Skeletal muscle satellite cell (primary cell): Measurements from ENCODE around the gene GPC1.

Experiments used
- H3K27me3 ChIP-seq: 2 replicates; pipeline ENCODE4 v1.7.0; 2013; ENCODE audit warnings: low read length; ENCODE audit not compliant: control insufficient read depth, insufficient read depth
- H3K36me3 ChIP-seq: 2 replicates; pipeline ENCODE4 v1.7.0; 2013; ENCODE audit warnings: mild to moderate bottlenecking, control low read depth, low read length; ENCODE audit not compliant: insufficient read depth
- H3K4me1 ChIP-seq: 2 replicates; pipeline ENCODE4 v1.7.0; 2013; ENCODE audit warnings: low read length; ENCODE audit not compliant: control insufficient read depth, insufficient read depth
- H3K4me2 ChIP-seq: 2 replicates; pipeline ENCODE4 v1.7.0; 2013; ENCODE audit warnings: mild to moderate bottlenecking, low read length
- H3K4me3 ChIP-seq: 2 replicates; pipeline ENCODE4 v1.7.0; 2013; ENCODE audit warnings: low read length
- H3K9ac ChIP-seq: 2 replicates; pipeline ENCODE4 v1.7.0; 2013; ENCODE audit warnings: mild to moderate bottlenecking, low read depth, low read length, moderate library complexity
- H3K9me3 ChIP-seq: replicated peaks from 2 replicates; pipeline ENCODE4 v1.7.0; 2013; ENCODE audit warnings: mild to moderate bottlenecking, control low read depth, low read length

The GPC1 gene

GRCh38 chr2:240399419-240400324 is 35.8 kb upstream of the GPC1 start:
- Histone ChIP-seq H3K36me3 (no peaks in the 10 kb centered on the region), H3K4me2 (no peak overlapping the region), H3K9me3 (no peaks in the 10 kb centered on the region), H3K9ac (no peak overlapping the region), H3K4me1 (no peaks in the 10 kb centered on the region), H3K4me3 (no peak overlapping the region), H3K27me3 (no peaks in the 10 kb centered on the region)

GRCh38 chr2:240400371-240401161 is 34.9 kb upstream of the GPC1 start:
- Histone ChIP-seq H3K9ac (no peak overlapping the region), H3K4me2 (no peak overlapping the region), H3K4me3 (no peak overlapping the region), H3K9me3 (no peaks in the 10 kb centered on the region), H3K36me3 (no peaks in the 10 kb centered on the region), H3K27me3 (no peaks in the 10 kb centered on the region), H3K4me1 (no peaks in the 10 kb centered on the region)

GRCh38 chr2:240401308-240401707 is 34.2 kb upstream of the GPC1 start:
- no peaks in the 10 kb centered on the region for H3K4me1 ChIP-seq
- H3K4me2 ChIP-seq = no peak overlapping the region
- no peaks in the 10 kb centered on the region for H3K9me3 ChIP-seq
- no peak overlapping the region for H3K4me3 ChIP-seq
- no peaks in the 10 kb centered on the region for H3K36me3 ChIP-seq
- no peaks in the 10 kb centered on the region for H3K27me3 ChIP-seq
- no peak overlapping the region for H3K9ac ChIP-seq

GRCh38 chr2:240401781-240402551 is 33.5 kb upstream of the GPC1 start:
- no peak overlapping the region for H3K9ac ChIP-seq

GRCh38 chr2:240402566-240403272 is 32.7 kb upstream of the GPC1 start:
- Histone ChIP-seq H3K4me3 (no peak overlapping the region), H3K9me3 (no peaks in the 10 kb centered on the region), H3K27me3 (peaks cover under 1% of the 10 kb centered on the region), H3K4me1 (no peaks in the 10 kb centered on the region), H3K9ac (no peak overlapping the region), H3K36me3 (no peaks in the 10 kb centered on the region), H3K4me2 (no peak overlapping the region)

More at GRCh38 chr2:240401781-240402551, 33.5 kb upstream of the GPC1 start:
- H3K4me1 ChIP-seq = no peaks in the 10 kb centered on the region
- H3K4me2 ChIP-seq = no peak overlapping the region
- no peaks in the 10 kb centered on the region for H3K9me3 ChIP-seq
- H3K36me3 ChIP-seq = no peaks in the 10 kb centered on the region
- H3K4me3 ChIP-seq = no peak overlapping the region
- no peaks in the 10 kb centered on the region for H3K27me3 ChIP-seq

- H3K27me3 ChIP-seq = peaks cover 6% of the 10 kb centered on the region
- no peaks in the 10 kb centered on the region for H3K4me1 ChIP-seq
- no peak overlapping the region for H3K4me2 ChIP-seq
- no peaks in the 10 kb centered on the region for H3K36me3 ChIP-seq
- H3K4me3 ChIP-seq = no peak overlapping the region
- H3K9ac ChIP-seq = no peak overlapping the region
- no peaks in the 10 kb centered on the region for H3K9me3 ChIP-seq
Observed at GRCh38 chr2:240403396-240404104, 31.9 kb upstream of the GPC1 start.

- H3K4me2 ChIP-seq = no peak overlapping the region
- no peaks in the 10 kb centered on the region for H3K4me1 ChIP-seq
- H3K9ac ChIP-seq = no peak overlapping the region
- H3K36me3 ChIP-seq = no peaks in the 10 kb centered on the region
- H3K27me3 ChIP-seq = peaks cover 6% of the 10 kb centered on the region
- no peak overlapping the region for H3K4me3 ChIP-seq
- no peaks in the 10 kb centered on the region for H3K9me3 ChIP-seq
Observed at GRCh38 chr2:240404174-240404852, 31.1 kb upstream of the GPC1 start.

- H3K9ac ChIP-seq = no peak overlapping the region
- no peak overlapping the region for H3K4me2 ChIP-seq
- H3K9me3 ChIP-seq = no peaks in the 10 kb centered on the region
- no peak overlapping the region for H3K4me3 ChIP-seq
- peaks cover 6% of the 10 kb centered on the region for H3K27me3 ChIP-seq
- no peaks in the 10 kb centered on the region for H3K36me3 ChIP-seq
- no peaks in the 10 kb centered on the region for H3K4me1 ChIP-seq
Observed at GRCh38 chr2:240405133-240405532, 30.3 kb upstream of the GPC1 start.

GRCh38 chr2:240405684-240406313 is 29.7 kb upstream of the GPC1 start:
- Histone ChIP-seq H3K4me1 (no peaks in the 10 kb centered on the region), H3K9me3 (no peaks in the 10 kb centered on the region), H3K4me3 (no peak overlapping the region), H3K9ac (no peak overlapping the region), H3K27me3 (peaks cover 6% of the 10 kb centered on the region), H3K4me2 (no peak overlapping the region), H3K36me3 (no peaks in the 10 kb centered on the region)

- Histone ChIP-seq H3K36me3 (no peaks in the 10 kb centered on the region), H3K4me2 (no peak overlapping the region), H3K4me1 (no peaks in the 10 kb centered on the region), H3K4me3 (no peak overlapping the region), H3K27me3 (peaks cover 6% of the 10 kb centered on the region), H3K9ac (no peak overlapping the region), H3K9me3 (no peaks in the 10 kb centered on the region)
Observed at GRCh38 chr2:240407090-240407489, 28.4 kb upstream of the GPC1 start.
